K562 (cell line): ENCODE results near the gene ACTRT3. TPM values are rescaled to one million over a fixed set of nuclear protein-coding genes. Genes with fewer than 3 reads are reported as not detected.

Experiments used
- BCOR ChIP-seq: fragments of 450-650 bp; IDR thresholded peaks from 2 replicates; pipeline ENCODE4 v1.6.1; 2016
- CBX3 ChIP-seq, 2 experiments: IDR thresholded peaks; 1 replicate in 1 of 2; 2 replicates in 1 of 2; pipeline ENCODE4 v1.6.1; 2012; ENCODE audit warnings: inconsistent platforms in 2 of 2, low read length in 2 of 2, borderline replicate concordance in 1 of 2, control low read depth in 1 of 2
- CHAMP1 ChIP-seq: fragments of 450-650 bp; IDR thresholded peaks from 2 replicates; pipeline ENCODE4 v1.6.1; 2016; ENCODE audit warnings: mild to moderate bottlenecking
- CREB1 ChIP-seq, 2 experiments: sonication (generic) in 1 of 2; formaldehyde crosslinking in 1 of 2; IDR thresholded peaks; 2 replicates each; pipeline versions ENCODE4 v1.6.1 to v1.8.0; 2012 to 2022; ENCODE audit warnings: inconsistent platforms in 1 of 2, mild to moderate bottlenecking in 1 of 2, missing genetic modification reagents in 1 of 2, moderate library complexity in 1 of 2
- HMBOX1 ChIP-seq: sonication (generic); IDR thresholded peaks from 2 replicates; pipeline ENCODE4 v1.6.1; 2016
- ILF3 ChIP-seq: fragments of 450-650 bp; IDR thresholded peaks from 2 replicates; pipeline ENCODE4 v1.6.1; 2018; ENCODE audit warnings: antibody characterized with exemption, mild to moderate bottlenecking, moderate library complexity, borderline replicate concordance
- KLF10 ChIP-seq: fragments of 250-450 bp; sonication (Bioruptor Pico); IDR thresholded peaks from 2 replicates; pipeline ENCODE4 v1.6.1; 2021; ENCODE audit warnings: matching md5 sums
- NKRF ChIP-seq: fragments of 450-650 bp; IDR thresholded peaks from 2 replicates; pipeline ENCODE4 v1.6.1; 2016; ENCODE audit warnings: borderline replicate concordance
- RB1 ChIP-seq: fragments of 450-650 bp; IDR thresholded peaks from 2 replicates; pipeline ENCODE4 v1.6.1; 2017; ENCODE audit warnings: low read depth, mild to moderate bottlenecking
- SFPQ ChIP-seq: fragments of 200-400 bp; formaldehyde crosslinking; IDR thresholded peaks from 2 replicates; pipeline ENCODE4 v1.6.1; 2017; ENCODE audit warnings: mild to moderate bottlenecking, low read depth, low read length, moderate library complexity
- SRSF7 ChIP-seq: fragments of 200-400 bp; formaldehyde crosslinking; optimal IDR thresholded peaks from 2 replicates; pipeline ENCODE3; 2017; ENCODE audit warnings: mild to moderate bottlenecking, low read depth, low read length
- TCFL5 ChIP-seq: fragments of 250-450 bp; sonication (Bioruptor Pico); conservative IDR thresholded peaks from 2 replicates; pipeline ENCODE4 v1.6.1; 2021; ENCODE audit warnings: mild to moderate bottlenecking, moderate library complexity, matching md5 sums
- ZBED1 ChIP-seq: IDR thresholded peaks from 2 replicates; pipeline ENCODE4 v1.6.1; 2014
- ZFPM2 ChIP-seq: fragments of 250-450 bp; sonication (Bioruptor Pico); IDR thresholded peaks from 2 replicates; pipeline ENCODE4 v1.5.1; 2022; ENCODE audit warnings: mild to moderate bottlenecking
- ZNF277 ChIP-seq: fragments of 250-450 bp; sonication (Bioruptor Pico); IDR thresholded peaks from 2 replicates; pipeline ENCODE4 v1.8.0; 2022; ENCODE audit warnings: inconsistent platforms, mild to moderate bottlenecking, moderate library complexity, borderline replicate concordance
- ZNF695 ChIP-seq: fragments of 450-650 bp; formaldehyde crosslinking; IDR thresholded peaks from 2 replicates; pipeline ENCODE4 v1.4.0; 2020; ENCODE audit warnings: mild to moderate bottlenecking, moderate library complexity
- ZSCAN32 ChIP-seq: fragments of 450-650 bp; formaldehyde crosslinking; IDR thresholded peaks from 2 replicates; pipeline ENCODE4 v1.4.0; 2020; ENCODE audit warnings: mild to moderate bottlenecking, moderate library complexity
- polyA plus RNA-seq, 8 experiments: library from polyadenylated mRNA; depleted of rRNA in 4 of 8; stranded (reverse) in 5 of 8; unstranded in 3 of 8; fragments of >200 nt; fragmentation: Nextera tagmentation in 2 of 8; fragmentation: Illumina TruSeq in 1 of 8; extraction: Ambion mirVana in 2 of 8; extraction: Trizol in 1 of 8; gene quantifications; 2 replicates each; pipeline versions ENCODE4 v1.2.1 to v1.2.3, GENCODE V29; 2011 to 2014; ENCODE audit warnings: inconsistent platforms in 1 of 8, missing spikeins in 1 of 8
- total RNA-seq, 7 experiments: library from RNA; depleted of rRNA in 6 of 7; stranded (reverse); fragments of >200 nt in 6 of 7; fragmentation: Illumina TruSeq in 2 of 7; extraction: Trizol in 2 of 7; gene quantifications; 2 replicates each; pipeline versions ENCODE4 v1.2.1 to v1.2.3, GENCODE V29; 2011 to 2021; ENCODE audit warnings: low replicate concordance in 1 of 7

Gene ACTRT3
- total and polyA plus RNA-seq, 9 of the 15 experiments (the other 6 are each of a cell fraction or from before 2014, with no cell fraction given): 0.06 to 0.11 (median 0.07) TPM; not detected in 5

- TF ChIP-seq SFPQ (no peak), CREB1 (IDR thresholded peaks at IDR 0.05) (peak; percentile 25; the same call in 1 of the 2 replicates), CREB1 (CRISPR knock-in tag; IDR thresholded peaks at IDR 0.05) (no peak), HMBOX1 (no peak), ZNF695 (no peak), SRSF7 (no peak), ZNF277 (CRISPR knock-in tag) (no peak), ZSCAN32 (CRISPR knock-in tag) (no peak), KLF10 (CRISPR knock-in tag) (no peak), CBX3 (IDR thresholded peaks at IDR 0.05; ENCODE audit: borderline replicate concordance in 1 of 2, low read length in 2 of 2) (peak in 1 of 2 experiments; percentile 51; a peak in 1 of 3 replicates), RB1 (no peak), ZBED1 (no peak), TCFL5 (CRISPR knock-in tag) (no peak), NKRF (no peak), CHAMP1 (peak; percentile 74; the same call in 1 of the 2 replicates), BCOR (peak; percentile 67; the same call in 1 of the 2 replicates), ZFPM2 (no peak), ILF3 (no peak)
Observed at GRCh38 chr3:169771497-169772304, 2.3 kb upstream of the ACTRT3 start (continued).
